Activated CD8-positive, alpha-beta memory T cell treated with anti-CD3 and anti-CD28 coated beads for 4 hours (primary cell): ENCODE measurements around the gene KCNS1.
"Not testable (repeated sequence)": the region's sequence is repeated elsewhere in the genome, so short reads cannot be mapped to it uniquely, and the experiment has no call there.

Source experiments
- DNase-seq, 2 donors: peaks; one replicate each; pipeline ENCODE4 v3.0.0-alpha.2; 2020; ENCODE audit warnings: low read depth in 2 of 2

Gene KCNS1

GRCh38 chr20:45077559-45077958 is 23.4 kb downstream of the KCNS1 start:
- no peak for DNase-seq

- DNase-seq = no peak
These were observed 27.7 kb downstream of the KCNS1 start for GRCh38 chr20:45073221-45073620.

- no peak for DNase-seq
These were observed 28.9 kb downstream of the KCNS1 start for GRCh38 chr20:45072066-45072465.

DNA sequence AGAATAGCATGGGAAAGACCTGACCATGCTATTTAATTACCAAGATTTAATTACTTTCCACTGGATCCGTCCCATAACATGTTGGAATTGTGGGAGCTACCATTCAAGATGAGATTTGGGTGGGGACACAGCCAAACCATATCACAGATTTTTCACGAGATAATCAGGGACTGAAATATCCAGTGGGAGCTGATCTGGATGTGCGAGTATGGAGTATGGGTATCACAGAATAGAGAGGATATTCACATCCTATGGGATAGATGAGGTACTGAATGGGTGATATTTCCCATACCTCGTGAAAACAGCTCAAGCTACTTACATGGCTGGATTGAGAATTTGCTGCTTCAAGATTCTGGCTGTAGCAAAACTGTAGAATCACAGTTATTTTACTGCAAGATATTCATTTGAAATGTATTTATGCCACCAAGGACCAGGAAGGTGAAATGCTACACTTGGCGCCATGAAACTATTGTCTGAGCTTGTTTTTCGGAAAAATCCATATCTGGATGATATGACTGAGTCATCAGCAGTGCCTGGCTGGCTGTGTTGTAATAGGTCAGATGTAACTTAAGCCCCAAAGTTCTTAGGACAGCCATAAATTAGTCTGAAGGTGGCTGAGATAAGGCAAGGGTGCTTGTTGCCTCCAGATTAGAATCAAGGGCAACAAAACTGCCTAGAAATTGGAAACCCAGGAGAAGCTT is 29.8 kb downstream of the KCNS1 start:
- no peak for DNase-seq

GRCh38 chr20:45069261-45069660 is 31.7 kb downstream of the KCNS1 start:
- no peak for DNase-seq

- DNase-seq = no peak
These were observed 33.4 kb downstream of the KCNS1 start for GRCh38 chr20:45067558-45067957.

DNA sequence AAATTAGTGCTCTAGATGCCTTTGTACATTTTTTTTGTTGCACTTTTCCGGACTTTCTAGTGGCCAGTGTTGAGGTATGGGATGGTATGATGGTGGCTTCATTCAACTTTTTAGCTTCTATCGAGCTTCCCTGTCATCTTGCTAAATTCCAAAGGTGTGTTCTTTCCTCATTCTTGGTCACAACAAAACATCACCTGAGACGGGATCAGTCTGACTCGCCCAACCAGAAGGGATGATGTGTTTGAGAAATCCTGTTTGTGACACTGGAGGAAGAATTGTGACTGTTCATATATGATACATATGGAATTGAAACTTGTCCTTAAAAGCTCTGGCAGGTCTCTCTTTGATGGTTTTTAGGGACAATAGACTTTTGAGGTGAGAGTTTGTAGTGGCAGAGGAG is 33.8 kb downstream of the KCNS1 start:
- no peak for DNase-seq

DNA sequence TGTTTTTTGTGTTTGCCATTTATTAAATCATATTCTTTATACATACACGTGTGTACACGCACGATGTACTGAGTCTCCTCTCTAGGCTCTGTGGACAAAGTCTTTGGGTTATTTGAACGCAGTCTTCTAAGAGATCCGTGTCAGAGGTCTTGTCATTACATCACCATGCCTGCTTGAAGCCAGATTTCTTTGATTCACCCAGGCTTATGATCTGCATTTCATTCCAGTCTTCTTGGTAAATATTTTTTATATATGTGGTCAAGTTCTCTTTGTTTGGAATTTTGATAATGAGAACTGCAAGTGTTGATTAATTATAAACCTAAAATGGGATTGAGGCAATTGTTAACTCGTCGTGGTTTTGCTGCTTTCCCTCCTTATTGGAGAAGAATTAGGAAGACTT is 34.6 kb downstream of the KCNS1 start:
- no peak for DNase-seq

DNA sequence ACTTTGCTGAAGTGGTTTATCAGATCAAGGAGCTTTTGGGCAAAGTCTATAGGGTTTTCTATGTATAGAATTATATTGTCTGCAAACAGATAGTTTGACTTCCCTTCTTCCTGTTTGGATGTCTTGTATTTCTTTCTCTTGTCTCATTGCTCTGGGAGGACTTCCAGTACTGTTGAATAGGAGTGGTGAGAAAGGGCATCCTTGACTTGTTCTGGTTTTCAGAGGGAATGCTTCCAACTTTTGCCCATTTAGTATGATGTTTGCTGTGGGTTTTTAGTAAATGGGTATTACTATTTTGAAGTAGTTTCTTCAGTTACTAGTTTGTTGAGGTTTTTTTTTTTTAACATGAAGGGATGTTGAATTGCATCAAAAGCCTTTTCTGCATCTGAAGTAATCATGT is 36.1 kb downstream of the KCNS1 start:
- DNase-seq = no peak

GRCh38 chr20:45063107-45063506 is 37.8 kb downstream of the KCNS1 start:
- DNase-seq = not testable (repeated sequence)

DNA sequence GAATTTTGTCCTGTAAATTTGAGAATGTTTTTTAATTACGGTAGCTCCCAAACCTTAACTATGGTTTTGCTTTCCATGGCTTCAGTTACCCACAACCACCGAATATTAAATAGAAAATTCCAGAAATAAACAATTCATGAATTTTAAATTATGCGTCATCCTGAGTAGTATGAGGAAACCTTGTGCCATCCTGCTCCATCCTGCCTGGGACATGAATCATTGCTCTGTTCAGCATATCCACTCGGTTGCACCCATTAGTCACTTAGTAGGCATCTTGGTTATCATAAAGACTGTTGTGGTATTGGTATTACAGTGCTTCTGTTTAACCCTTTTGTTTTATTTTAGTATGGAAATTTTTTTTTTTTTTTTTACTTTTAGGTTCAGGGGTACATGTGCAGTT is 39.7 kb downstream of the KCNS1 start:
- DNase-seq = no peak

DNA sequence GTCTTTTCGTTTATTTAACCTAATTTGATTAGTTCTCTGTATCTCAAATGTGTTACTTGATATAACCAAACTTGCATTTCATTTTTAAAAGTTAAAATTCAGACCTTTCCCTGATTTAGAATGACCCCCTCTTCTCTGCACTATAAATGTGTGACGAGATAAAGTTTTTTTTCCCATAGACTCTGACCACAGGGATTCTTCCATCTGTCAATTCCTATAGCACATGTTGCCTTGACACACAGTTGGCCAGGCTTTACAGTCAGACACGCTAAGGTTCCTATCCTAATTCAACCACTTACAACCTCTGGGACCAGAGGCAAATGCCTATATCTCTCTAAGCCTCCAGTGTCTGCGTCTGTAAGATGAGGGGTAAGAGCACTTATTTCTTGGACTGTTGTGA is 40.6 kb downstream of the KCNS1 start:
- DNase-seq = no peak

GRCh38 chr20:45059022-45059728 is 41.8 kb downstream of the KCNS1 start:
- DNase-seq = no peak

- DNase-seq = no peak
These were observed 42.6 kb downstream of the KCNS1 start for GRCh38 chr20:45058168-45058850.

- no peak for DNase-seq
These were observed 44.3 kb downstream of the KCNS1 start for GRCh38 chr20:45056473-45057173.

GRCh38 chr20:45055056-45055455 is 45.9 kb downstream of the KCNS1 start:
- DNase-seq = no peak

- no peak for DNase-seq
These were observed 47.2 kb downstream of the KCNS1 start for GRCh38 chr20:45053430-45054351.

DNA sequence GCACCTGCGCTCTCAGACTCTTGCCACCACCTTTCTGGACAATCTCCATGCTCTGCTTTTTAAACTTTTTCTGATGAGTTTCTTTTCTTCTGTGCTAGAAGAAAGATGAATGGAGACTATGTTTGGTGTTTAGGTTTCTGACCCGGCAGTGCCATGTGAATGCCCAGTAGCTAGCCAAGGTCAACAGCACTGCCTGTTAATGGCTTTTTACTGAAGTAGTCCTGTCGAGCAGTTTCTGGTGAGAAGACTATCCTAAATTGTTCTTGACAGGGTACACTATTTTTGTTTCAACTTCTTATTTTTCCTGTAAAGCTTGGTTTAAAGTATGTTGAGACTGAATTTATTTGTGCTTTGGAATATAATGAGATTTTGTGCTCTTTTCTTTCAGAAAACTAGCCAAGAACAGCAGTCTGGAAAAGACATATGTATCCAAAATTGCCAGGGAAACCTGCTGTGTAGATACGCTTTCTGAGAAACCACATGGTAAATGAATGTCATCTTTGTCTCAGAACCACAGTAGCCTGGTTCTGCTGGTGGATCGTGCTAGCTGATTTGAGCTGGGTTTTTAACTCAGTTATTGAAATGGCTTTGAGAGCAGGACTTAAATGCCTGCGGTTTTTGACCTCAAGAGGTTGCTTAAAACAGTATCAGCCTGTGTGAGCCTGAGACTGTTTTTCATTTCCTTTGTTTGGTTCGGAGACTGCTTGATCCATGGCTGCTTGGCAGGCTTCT is 48.1 kb downstream of the KCNS1 start:
- DNase-seq = no peak

DNA sequence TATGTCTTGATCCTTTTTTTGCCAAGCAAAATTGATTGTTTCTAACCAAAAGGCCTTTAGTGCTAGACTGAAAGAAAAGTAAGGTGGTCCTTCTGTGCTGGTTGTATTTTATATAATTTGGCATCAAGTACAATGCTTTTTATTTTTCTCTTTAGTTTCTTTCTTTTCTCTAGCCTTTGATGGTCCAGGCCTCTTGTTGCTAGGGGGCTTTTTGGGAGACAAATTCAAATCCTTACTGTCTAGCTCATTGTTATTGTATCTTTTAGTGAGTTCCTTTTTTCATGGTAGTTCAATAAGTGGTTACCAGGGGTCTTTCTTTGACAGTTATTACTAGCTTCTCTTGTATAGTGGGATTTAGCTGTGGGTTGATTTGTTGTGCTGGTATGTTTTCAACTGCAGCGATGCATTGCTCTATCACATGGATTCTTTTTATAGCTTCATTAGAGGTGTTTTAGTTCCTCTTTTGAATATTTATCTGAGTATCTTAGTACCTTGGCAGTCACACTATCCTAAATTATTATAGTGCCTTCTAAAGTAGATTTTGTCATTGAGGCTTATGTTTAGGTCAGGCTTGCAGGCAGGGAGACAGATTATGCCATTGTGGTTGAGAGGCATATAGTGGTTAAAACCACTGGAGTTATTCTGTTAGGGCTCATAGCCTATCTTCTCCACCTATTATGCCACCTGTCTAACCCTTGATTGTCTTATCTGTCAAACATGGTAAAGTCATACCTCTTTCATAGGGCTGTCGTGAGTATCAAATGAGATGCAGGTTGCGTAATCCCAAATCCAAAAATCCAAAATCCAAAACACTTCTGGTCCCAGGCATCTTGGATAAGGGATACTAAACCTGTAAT is 49.5 kb downstream of the KCNS1 start:
- no peak for DNase-seq
